Small intestine (tissue), 7 donors: ENCODE measurements around the gene ST3GAL2. TPM values are rescaled to one million over a fixed set of nuclear protein-coding genes. Genes with fewer than 3 reads are reported as not detected.

Experiments used
- DNase-seq, 2 donors: peaks; one replicate each; pipeline versions ENCODE4 v3.0.0 to v3.0.0-alpha.2; 2013
- FAIRE-seq: peaks from 2 replicates; lab custom pipeline; 2012; peaks lifted over from hg19 to GRCh38; lab: Jason Lieb, UNC
- H3K27ac ChIP-seq, 3 donors: one replicate each; pipeline ENCODE4 v1.5.1; 2013; ENCODE audit warnings: low read length in 2 of 3, mild to moderate bottlenecking in 2 of 3, control low read depth in 1 of 3, inconsistent platforms in 1 of 3, low read depth in 1 of 3, moderate library complexity in 1 of 3
- H3K27me3 ChIP-seq, 3 donors: one replicate each; pipeline ENCODE4 v1.6.1; 2013; ENCODE audit warnings: low read length in 3 of 3, inconsistent platforms in 1 of 3; ENCODE audit not compliant: control insufficient read depth in 3 of 3, insufficient read depth in 3 of 3
- H3K36me3 ChIP-seq, 3 donors: one replicate each; pipeline ENCODE4 v1.6.1; 2013; ENCODE audit warnings: low read length in 3 of 3, inconsistent platforms in 1 of 3, low read depth in 1 of 3, mild to moderate bottlenecking in 1 of 3, moderate library complexity in 1 of 3; ENCODE audit not compliant: control insufficient read depth in 3 of 3, insufficient read depth in 2 of 3
- H3K4me1 ChIP-seq, 3 donors: one replicate each; pipeline ENCODE4 v1.6.1; 2013; ENCODE audit warnings: low read length in 2 of 3, inconsistent platforms in 1 of 3, low read depth in 1 of 3, mild to moderate bottlenecking in 1 of 3, moderate library complexity in 1 of 3; ENCODE audit not compliant: control insufficient read depth in 3 of 3, insufficient read depth in 2 of 3
- H3K4me3 ChIP-seq, 3 donors: one replicate each; pipeline ENCODE4 v1.5.1; 2013; ENCODE audit warnings: low read length in 3 of 3, control low read depth in 1 of 3, inconsistent platforms in 1 of 3, low read depth in 1 of 3, mild to moderate bottlenecking in 1 of 3, moderate library complexity in 1 of 3
- H3K9me3 ChIP-seq, 2 donors: one replicate each; pipeline ENCODE4 v1.6.1; 2013; ENCODE audit warnings: low read depth in 1 of 2, low read length in 1 of 2; ENCODE audit not compliant: control insufficient read depth in 2 of 2, insufficient read depth in 1 of 2
- whole genome bisulfite sequencing, 3 donors: extraction: QIAGEN DNeasy Blood & Tissue Kit; methylation state at CpG; one replicate each; pipeline ENCODE4 v1.1.7; 2013; 5-methylcytosine and 5-hydroxymethylcytosine counted together
- polyA plus RNA-seq, 4 donors: library from polyadenylated mRNA; stranded (reverse) in 3 of 4; unstranded in 1 of 4; fragments of 200-250 nt in 3 of 4; fragments of 120-200 nt in 1 of 4; gene quantifications; one replicate each; pipeline versions ENCODE4 v1.2.1 to v1.2.3, GENCODE V29; 2013
- donor health status: healthy with polysubstance abuse.
- donor health status: control.
- donor health status: control.
- donor health status: Bipolar disorder and iron deficiency.
- donor health status: healthy.

Gene ST3GAL2
- polyA plus RNA-seq, 4 donors = 5.6 to 16.3 (median 8.4) TPM

DNA sequence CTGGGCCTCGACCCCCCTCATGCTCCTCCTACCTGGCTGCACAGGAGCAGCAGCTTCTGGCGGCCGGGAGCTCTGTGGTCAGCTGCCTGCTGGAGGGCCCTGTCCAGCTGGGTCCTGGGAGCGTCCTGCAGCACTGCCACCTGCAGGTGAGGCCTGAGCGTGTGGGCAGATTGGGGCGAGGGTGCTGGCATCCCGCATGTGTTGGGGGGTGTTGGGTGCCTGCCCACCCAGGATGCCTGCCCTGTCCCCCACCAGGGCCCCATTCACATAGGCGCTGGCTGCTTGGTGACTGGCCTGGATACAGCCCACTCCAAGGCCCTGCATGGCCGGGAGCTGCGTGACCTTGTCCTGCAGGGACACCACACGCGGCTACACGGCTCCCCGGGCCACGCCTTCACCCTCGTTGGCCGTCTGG is 32.0 kb upstream of the ST3GAL2 start:
- Histone ChIP-seq H3K4me1 (peaks cover 0 to 6% (median 0%) of the 10 kb centered on the region in 3 donors), H3K9me3 (no peaks in the 10 kb centered on the region), H3K27me3 (no peaks in the 10 kb centered on the region), H3K36me3 (peaks cover 0 to 92% (median 4%) of the 10 kb centered on the region in 3 donors), H3K4me3 (no peak overlapping the region), H3K27ac (no peak overlapping the region)
- no peak for FAIRE-seq
- DNase-seq = peak; percentile 25 to 39
- 67 to 76% (median 72%) methylated on average over 13 to 17 of the region's 17 CpGs for WGBS, 3 donors

- no peak for DNase-seq
- H3K4me3 ChIP-seq = no peak overlapping the region
- H3K4me1 ChIP-seq = peaks cover 0 to 6% (median 0%) of the 10 kb centered on the region in 3 donors
- no peaks in the 10 kb centered on the region for H3K27me3 ChIP-seq
- 94 to 96% (median 95%) methylated on average over 10 of the region's 10 CpGs for WGBS, 3 donors
- H3K36me3 ChIP-seq = peaks cover 0 to 93% (median 4%) of the 10 kb centered on the region in 3 donors
- H3K9me3 ChIP-seq = no peaks in the 10 kb centered on the region
- FAIRE-seq = no peak
- H3K27ac ChIP-seq = no peak overlapping the region
Measured at GRCh38 chr16:70470141-70470926, 31.4 kb upstream of the ST3GAL2 start.

- Histone ChIP-seq H3K9me3 (no peaks in the 10 kb centered on the region), H3K4me3 (no peak overlapping the region), H3K27ac (no peak overlapping the region), H3K36me3 (peaks cover 0 to 93% (median 4%) of the 10 kb centered on the region in 3 donors), H3K4me1 (peaks cover 0 to 6% (median 0%) of the 10 kb centered on the region in 3 donors), H3K27me3 (no peaks in the 10 kb centered on the region)
- DNase-seq = no peak
- no peak for FAIRE-seq
- 91 to 95% (median 95%) methylated on average over 16 of the region's 16 CpGs for WGBS, 3 donors
Measured at GRCh38 chr16:70468776-70469525, 30.1 kb upstream of the ST3GAL2 start.

- peaks cover 0 to 94% (median 4%) of the 10 kb centered on the region in 3 donors for H3K36me3 ChIP-seq
Measured at GRCh38 chr16:70467608-70468007, 28.7 kb upstream of the ST3GAL2 start.

DNA sequence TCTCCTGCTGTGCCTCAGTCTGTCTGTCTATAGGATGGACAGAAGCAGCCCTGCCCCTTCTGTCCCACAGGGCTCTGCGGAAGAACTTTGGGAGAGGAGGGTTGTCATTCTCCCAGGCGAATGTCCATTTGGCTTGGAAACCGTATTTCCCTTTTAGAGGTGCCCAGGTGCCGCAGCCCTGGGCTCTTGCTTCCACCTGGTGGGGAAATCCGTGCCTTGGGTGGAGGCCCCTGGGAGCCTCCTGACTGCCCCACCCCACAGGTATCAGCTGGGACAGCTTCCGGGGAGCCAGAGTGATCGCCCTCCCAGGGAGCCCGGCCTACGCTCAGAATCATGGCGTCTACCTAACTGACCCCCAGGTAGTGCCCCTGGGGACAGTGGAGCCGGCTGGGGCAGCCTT is 28.2 kb upstream of the ST3GAL2 start:
- no peak overlapping the region for H3K4me3 ChIP-seq
- H3K4me1 ChIP-seq = peaks cover 0 to 6% (median 0%) of the 10 kb centered on the region in 3 donors
- no peak overlapping the region for H3K27ac ChIP-seq
- DNase-seq = peak in 1 of 2 donors; percentile 23
- whole genome bisulfite sequencing, 3 donors = 86 to 92% (median 89%) methylated on average over 11 of the region's 11 CpGs
- FAIRE-seq = no peak
- H3K36me3 ChIP-seq = peaks cover 0 to 94% (median 1%) of the 10 kb centered on the region in 3 donors
- no peaks in the 10 kb centered on the region for H3K27me3 ChIP-seq
- H3K9me3 ChIP-seq = no peaks in the 10 kb centered on the region

More at GRCh38 chr16:70467608-70468007, 28.7 kb upstream of the ST3GAL2 start:
- DNase-seq (no peak), FAIRE-seq (no peak)
- no peaks in the 10 kb centered on the region for H3K9me3 ChIP-seq
- no peak overlapping the region for H3K27ac ChIP-seq
- no peak overlapping the region for H3K4me3 ChIP-seq
- 96 to 98% (median 97%) methylated on average over 8 of the region's 8 CpGs for WGBS, 3 donors
- peaks cover 0 to 6% (median 0%) of the 10 kb centered on the region in 3 donors for H3K4me1 ChIP-seq
- no peaks in the 10 kb centered on the region for H3K27me3 ChIP-seq

- no peak overlapping the region for H3K4me3 ChIP-seq
- FAIRE-seq (no peak), DNase-seq (no peak)
Measured at GRCh38 chr16:70466805-70467076, 27.8 kb upstream of the ST3GAL2 start.

GRCh38 chr16:70465999-70466804 is 27.3 kb upstream of the ST3GAL2 start:
- no peak overlapping the region for H3K27ac ChIP-seq
- FAIRE-seq (no peak), DNase-seq (peak in 1 of 2 donors; percentile 36)
- 85 to 89% (median 88%) methylated on average over 13 of the region's 13 CpGs for WGBS, 3 donors
- peaks cover 0 to 6% (median 0%) of the 10 kb centered on the region in 3 donors for H3K4me1 ChIP-seq
- H3K9me3 ChIP-seq = no peaks in the 10 kb centered on the region
- H3K36me3 ChIP-seq = peaks cover 0 to 95% (median 1%) of the 10 kb centered on the region in 3 donors
- no peaks in the 10 kb centered on the region for H3K27me3 ChIP-seq
- H3K4me3 ChIP-seq = no peak overlapping the region

More at GRCh38 chr16:70466805-70467076, 27.8 kb upstream of the ST3GAL2 start:
- H3K27me3 ChIP-seq = no peaks in the 10 kb centered on the region
- H3K9me3 ChIP-seq = no peaks in the 10 kb centered on the region
- H3K36me3 ChIP-seq = peaks cover 0 to 94% (median 1%) of the 10 kb centered on the region in 3 donors
- peaks cover 0 to 6% (median 0%) of the 10 kb centered on the region in 3 donors for H3K4me1 ChIP-seq
- 83 to 96% (median 83%) methylated on average over 7 of the region's 7 CpGs for WGBS, 3 donors
- no peak overlapping the region for H3K27ac ChIP-seq

GRCh38 chr16:70463235-70463634 is 24.3 kb upstream of the ST3GAL2 start:
- DNase-seq (no peak), FAIRE-seq (no peak)
- no peak overlapping the region for H3K27ac ChIP-seq
- H3K4me3 ChIP-seq = no peak overlapping the region
- H3K9me3 ChIP-seq = no peaks in the 10 kb centered on the region
- peaks cover 0 to 10% (median 2%) of the 10 kb centered on the region in 3 donors for H3K4me1 ChIP-seq
- WGBS, 3 donors = 94 to 100% (median 96%) methylated on average over 2 of the region's 2 CpGs
- H3K36me3 ChIP-seq = peaks cover 0 to 77% (median 0%) of the 10 kb centered on the region in 3 donors
- H3K27me3 ChIP-seq = no peaks in the 10 kb centered on the region
